GM19193 (cell line): Measurements from ENCODE around the gene UQCRQ.

ENCODE experiments used
- POLR2A ChIP-seq: IDR thresholded peaks from 4 replicates; pipeline ENCODE4 v1.6.1; 2011; ENCODE audit not compliant: insufficient read depth, insufficient read length; ENCODE audit errors: extremely low read depth

UQCRQ gene

DNA sequence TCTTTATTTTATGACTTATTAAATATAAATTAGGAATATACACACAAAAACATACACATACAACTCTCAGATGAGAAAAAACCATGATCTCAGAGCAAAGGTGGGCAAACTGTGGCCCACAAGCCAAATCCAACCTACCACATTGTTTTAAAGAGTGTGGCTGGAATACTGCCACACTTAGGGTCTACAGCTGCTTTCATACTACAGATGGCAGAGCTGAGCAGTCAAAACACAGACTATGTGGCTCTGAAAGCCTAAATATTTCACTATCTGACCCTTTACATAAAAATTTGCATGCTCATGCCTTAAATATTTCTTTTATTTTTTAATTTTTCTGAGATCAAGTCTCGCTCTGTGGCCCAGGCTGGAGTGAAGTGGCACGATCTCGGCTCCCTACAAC, 35.3 kb downstream of the UQCRQ start:
- no peak for TF ChIP-seq POLR2A

DNA sequence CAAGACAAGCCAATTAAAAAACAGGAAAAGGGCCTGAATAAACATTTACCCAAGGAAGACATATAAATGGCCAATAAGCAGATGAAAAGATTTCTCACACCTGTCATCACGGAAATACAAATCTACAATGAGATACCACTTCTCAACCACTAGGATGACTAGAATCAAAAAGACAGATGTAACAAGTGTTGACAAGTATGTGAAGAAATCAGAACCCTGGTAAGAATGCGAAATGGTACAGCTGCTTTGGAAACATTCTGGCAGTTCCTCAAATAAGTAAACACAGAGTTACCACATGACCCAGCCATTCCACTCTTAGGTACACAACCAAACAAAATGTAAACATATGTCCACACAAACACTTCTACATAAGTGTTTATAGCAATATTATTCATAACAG, 39.5 kb downstream of the UQCRQ start:
- TF ChIP-seq POLR2A: no peak

- TF ChIP-seq POLR2A: no peak
These were observed 40.7 kb downstream of the UQCRQ start for GRCh38 chr5:132907161-132907560.

GRCh38 chr5:132909702-132910101, 43.3 kb downstream of the UQCRQ start:
- TF ChIP-seq POLR2A: no peak

DNA sequence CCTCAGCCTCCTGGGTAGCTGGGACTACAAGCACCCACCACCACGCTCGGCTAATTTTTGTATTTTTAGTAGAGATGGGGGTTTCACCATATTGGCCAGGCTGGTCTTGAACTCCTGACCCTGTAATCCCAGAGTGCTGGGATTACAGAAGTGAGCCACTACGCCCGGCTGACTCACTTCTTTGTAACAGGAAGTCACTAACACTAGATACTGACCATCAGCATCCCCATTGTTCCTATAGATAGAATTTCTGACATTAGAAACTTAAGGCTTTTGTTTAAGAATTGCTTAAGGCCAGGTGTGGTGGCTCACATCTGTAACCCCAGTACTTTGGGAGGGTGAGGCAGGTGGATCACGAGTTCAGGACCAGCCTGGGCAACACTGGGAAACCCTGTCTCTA, 49.2 kb downstream of the UQCRQ start:
- TF ChIP-seq POLR2A: no peak

DNA sequence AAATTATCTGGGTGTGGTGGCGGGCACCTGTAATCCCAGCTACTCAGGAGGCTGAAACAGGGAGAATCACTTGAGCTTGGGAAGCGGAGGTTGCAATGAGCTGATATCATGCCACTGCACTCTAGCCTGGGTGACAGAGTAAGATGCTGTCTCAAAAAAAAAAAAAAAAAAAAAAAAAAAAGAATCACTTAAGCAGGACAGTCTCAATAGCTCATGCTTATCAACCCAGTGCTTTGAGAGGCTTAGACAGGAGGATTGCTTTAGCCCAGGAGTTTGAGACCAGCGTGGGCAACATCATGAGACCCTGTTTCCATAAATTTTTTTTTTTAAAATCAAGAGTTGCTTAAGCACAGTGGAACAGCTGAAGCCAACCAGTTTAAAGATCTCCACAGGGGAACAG, 49.6 kb downstream of the UQCRQ start:
- TF ChIP-seq POLR2A: no peak
